ENCODE measurements around the gene LSG1. TPM values are rescaled to one million over a fixed set of nuclear protein-coding genes. Genes with fewer than 3 reads are reported as not detected.

Gene LSG1
- total and polyA plus RNA-seq, 9 of the 15 experiments (the other 6 are each of a cell fraction or from before 2014, with no cell fraction given), result 14.9 to 73.7 (median 46.7) TPM

GRCh38 chr3:194671900-194672808, at the start of gene LSG1 (continued):
- peak; percentile 89 for TF ChIP-seq EP400 (IDR thresholded peaks at IDR 0.05)
- peak; percentile 86 for TF ChIP-seq ELF1 (tag; IDR thresholded peaks at IDR 0.05)
- peak; percentile 61; the same call in 1 of the 2 replicates for TF ChIP-seq ZNF197 (CRISPR knock-in tag; IDR thresholded peaks at IDR 0.05; ENCODE audit: low read depth)
- TF ChIP-seq SMARCB1 (IDR thresholded peaks at IDR 0.05; ENCODE audit: insufficient read length, low read depth), result no peak
- peak; percentile 93 for TF ChIP-seq NBN (IDR thresholded peaks at IDR 0.05; ENCODE audit: low read depth)
- TF ChIP-seq HLTF (IDR thresholded peaks at IDR 0.05), result peak; percentile 44; the same call in 1 of the 2 replicates
- TF ChIP-seq TCF7 (IDR thresholded peaks at IDR 0.05; ENCODE audit: borderline replicate concordance), result 0 out of 2 replicates have a peak, but pooled peaks have one; percentile 44
- TF ChIP-seq SMAD2 (IDR thresholded peaks at IDR 0.05; ENCODE audit: low read depth, low read length), result no peak
- TF ChIP-seq TAF7 (tag; IDR thresholded peaks at IDR 0.05), result peak; percentile 23; the same call in 1 of the 2 replicates
- TF ChIP-seq, protein P1, sequence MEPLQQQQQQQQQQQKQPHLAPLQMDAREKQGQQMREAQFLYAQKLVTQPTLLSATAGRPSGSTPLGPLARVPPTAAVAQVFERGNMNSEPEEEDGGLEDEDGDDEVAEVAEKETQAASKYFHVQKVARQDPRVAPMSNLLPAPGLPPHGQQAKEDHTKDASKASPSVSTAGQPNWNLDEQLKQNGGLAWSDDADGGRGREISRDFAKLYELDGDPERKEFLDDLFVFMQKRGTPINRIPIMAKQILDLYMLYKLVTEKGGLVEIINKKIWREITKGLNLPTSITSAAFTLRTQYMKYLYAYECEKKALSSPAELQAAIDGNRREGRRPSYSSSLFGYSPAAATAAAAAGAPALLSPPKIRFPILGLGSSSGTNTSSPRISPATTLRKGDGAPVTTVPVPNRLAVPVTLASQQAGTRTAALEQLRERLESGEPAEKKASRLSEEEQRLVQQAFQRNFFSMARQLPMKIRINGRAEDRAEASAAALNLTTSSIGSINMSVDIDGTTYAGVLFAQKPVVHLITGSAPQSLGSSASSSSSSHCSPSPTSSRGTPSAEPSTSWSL (CRISPR knock-in tag; IDR thresholded peaks at IDR 0.05; ENCODE audit: borderline replicate concordance), result no peak
- peak; percentile 88; the same call in 1 of the 2 replicates for TF ChIP-seq MTA3 (IDR thresholded peaks at IDR 0.05; ENCODE audit: borderline replicate concordance)
- TF ChIP-seq NR4A1 (CRISPR knock-in tag; IDR thresholded peaks at IDR 0.05), result no peak
- peak; percentile 61; the same call in 1 of the 2 replicates for TF ChIP-seq NR4A1 (tag; IDR thresholded peaks at IDR 0.05)
- TF ChIP-seq HNRNPLL (IDR thresholded peaks at IDR 0.05; ENCODE audit: low read depth, low read length, poor library complexity, severe bottlenecking), result peak; percentile 80
- TF ChIP-seq, protein P2, sequence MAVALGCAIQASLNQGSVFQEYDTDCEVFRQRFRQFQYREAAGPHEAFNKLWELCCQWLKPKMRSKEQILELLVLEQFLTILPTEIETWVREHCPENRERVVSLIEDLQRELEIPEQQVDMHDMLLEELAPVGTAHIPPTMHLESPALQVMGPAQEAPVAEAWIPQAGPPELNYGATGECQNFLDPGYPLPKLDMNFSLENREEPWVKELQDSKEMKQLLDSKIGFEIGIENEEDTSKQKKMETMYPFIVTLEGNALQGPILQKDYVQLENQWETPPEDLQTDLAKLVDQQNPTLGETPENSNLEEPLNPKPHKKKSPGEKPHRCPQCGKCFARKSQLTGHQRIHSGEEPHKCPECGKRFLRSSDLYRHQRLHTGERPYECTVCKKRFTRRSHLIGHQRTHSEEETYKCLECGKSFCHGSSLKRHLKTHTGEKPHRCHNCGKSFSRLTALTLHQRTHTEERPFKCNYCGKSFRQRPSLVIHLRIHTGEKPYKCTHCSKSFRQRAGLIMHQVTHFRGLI (CRISPR knock-in tag; IDR thresholded peaks at IDR 0.05), result no peak
- TF ChIP-seq XRCC5 (IDR thresholded peaks at IDR 0.05; ENCODE audit: low read depth, low read length), result peak; percentile 63; the same call in 1 of the 2 replicates
- no peak for TF ChIP-seq ZNF232 (CRISPR knock-in tag; IDR thresholded peaks at IDR 0.05)
- TF ChIP-seq TAF9B (IDR thresholded peaks at IDR 0.05; ENCODE audit: partially characterized antibody), result peak; percentile 69
- TF ChIP-seq RBFOX2 (IDR thresholded peaks at IDR 0.05; ENCODE audit: low read depth, low read length), result peak; percentile 83
- TF ChIP-seq RB1 (IDR thresholded peaks at IDR 0.05; ENCODE audit: low read depth), result peak; percentile 84
- TF ChIP-seq NFXL1 (CRISPR knock-in tag; IDR thresholded peaks at IDR 0.05), result no peak
- TF ChIP-seq SNIP1 (IDR thresholded peaks at IDR 0.05; ENCODE audit: low read depth), result no peak
- TF ChIP-seq DIDO1 (tag; IDR thresholded peaks at IDR 0.05; ENCODE audit: low read depth), result peak; percentile 96
- no peak for TF ChIP-seq KLF16 (IDR thresholded peaks at IDR 0.05)
- peak; percentile 64; the same call in 1 of the 2 replicates for TF ChIP-seq HDAC2 (IDR thresholded peaks at IDR 0.05)
- no peak for TF ChIP-seq COPS2 (conservative IDR thresholded peaks at IDR 0.05)

All from K562 (cell line).